Lower leg skin (tissue), 3 donors: ENCODE measurements around the gene PAX5.

Experiments used
- POLR2A ChIP-seq, 2 donors: fragments of 450-650 bp; IDR thresholded peaks; one replicate each; pipeline ENCODE4 v1.6.1; 2016 to 2017; ENCODE audit warnings: antibody characterized with exemption in 2 of 2, mild to moderate bottlenecking in 1 of 2, moderate library complexity in 1 of 2
- TF ChIP-seq, protein P1 (sequence below), 3 donors: fragments of 450-650 bp; IDR thresholded peaks; one replicate each; pipeline ENCODE4 v1.5.1; 2016; ENCODE audit warnings: antibody characterized with exemption in 3 of 3, mild to moderate bottlenecking in 3 of 3, moderate library complexity in 2 of 3

DNA sequence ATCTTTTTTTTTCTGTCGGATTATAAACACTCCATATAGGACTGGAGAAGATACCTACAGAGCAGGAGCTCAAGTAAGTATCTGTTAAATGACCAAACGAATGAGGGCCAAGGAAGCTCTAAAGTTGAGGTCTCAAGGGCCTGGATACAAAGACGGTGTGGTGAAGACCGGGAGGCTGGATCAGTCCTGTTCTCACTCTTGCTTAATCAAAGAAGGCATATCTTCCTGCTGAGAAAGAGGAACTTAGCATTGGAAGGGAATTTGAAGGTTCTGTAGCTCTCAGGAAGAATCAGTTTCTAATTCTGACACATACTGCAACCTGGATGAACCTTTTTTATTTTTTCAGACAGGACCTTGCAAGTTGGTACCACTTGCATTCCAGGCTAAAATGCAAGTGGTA lies 28.3 kb upstream of the PAX5 start:
- no peak for TF ChIP-seq POLR2A (IDR thresholded peaks at IDR 0.05)
- TF ChIP-seq, protein P1, sequence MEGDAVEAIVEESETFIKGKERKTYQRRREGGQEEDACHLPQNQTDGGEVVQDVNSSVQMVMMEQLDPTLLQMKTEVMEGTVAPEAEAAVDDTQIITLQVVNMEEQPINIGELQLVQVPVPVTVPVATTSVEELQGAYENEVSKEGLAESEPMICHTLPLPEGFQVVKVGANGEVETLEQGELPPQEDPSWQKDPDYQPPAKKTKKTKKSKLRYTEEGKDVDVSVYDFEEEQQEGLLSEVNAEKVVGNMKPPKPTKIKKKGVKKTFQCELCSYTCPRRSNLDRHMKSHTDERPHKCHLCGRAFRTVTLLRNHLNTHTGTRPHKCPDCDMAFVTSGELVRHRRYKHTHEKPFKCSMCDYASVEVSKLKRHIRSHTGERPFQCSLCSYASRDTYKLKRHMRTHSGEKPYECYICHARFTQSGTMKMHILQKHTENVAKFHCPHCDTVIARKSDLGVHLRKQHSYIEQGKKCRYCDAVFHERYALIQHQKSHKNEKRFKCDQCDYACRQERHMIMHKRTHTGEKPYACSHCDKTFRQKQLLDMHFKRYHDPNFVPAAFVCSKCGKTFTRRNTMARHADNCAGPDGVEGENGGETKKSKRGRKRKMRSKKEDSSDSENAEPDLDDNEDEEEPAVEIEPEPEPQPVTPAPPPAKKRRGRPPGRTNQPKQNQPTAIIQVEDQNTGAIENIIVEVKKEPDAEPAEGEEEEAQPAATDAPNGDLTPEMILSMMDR (IDR thresholded peaks at IDR 0.05) = no peak
